ENCODE results near the gene NXPH2.

DNA sequence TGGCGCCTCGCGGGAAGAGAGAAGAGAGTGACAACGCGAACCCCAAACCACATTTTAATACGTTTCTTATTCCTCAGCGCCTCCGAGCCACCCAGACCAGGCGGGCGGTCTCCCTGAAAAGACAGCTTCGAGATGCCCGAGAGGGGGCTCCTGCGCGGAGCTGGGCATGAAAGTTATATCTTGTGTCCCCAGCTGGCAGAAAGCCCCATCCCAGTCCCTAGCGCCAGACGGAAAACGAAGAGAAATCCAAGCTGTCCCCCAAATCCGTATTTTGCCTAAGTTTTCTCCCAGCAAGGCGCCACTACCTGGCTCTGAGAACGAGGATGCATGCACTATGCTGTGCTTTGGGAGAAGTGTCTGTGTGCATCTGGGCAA lies 797 bp downstream of the NXPH2 start:
- TF ChIP-seq FOXJ3 (CRISPR knock-in tag; IDR thresholded peaks at IDR 0.05; ENCODE audit: borderline replicate concordance), result no peak
- TF ChIP-seq TEAD4 (CRISPR knock-in tag; IDR thresholded peaks at IDR 0.05), result no peak

Measured in WTC11 (cell line).